ENCODE measurements around the gene LSM4. TPM values are rescaled to one million over a fixed set of nuclear protein-coding genes. Genes with fewer than 3 reads are reported as not detected.

LSM4 gene
- total and polyA plus RNA-seq, 2 of the 13 experiments (the other 11 are each of a cell fraction or from before 2014, with no cell fraction given), result 65.8 to 166 TPM

DNA sequence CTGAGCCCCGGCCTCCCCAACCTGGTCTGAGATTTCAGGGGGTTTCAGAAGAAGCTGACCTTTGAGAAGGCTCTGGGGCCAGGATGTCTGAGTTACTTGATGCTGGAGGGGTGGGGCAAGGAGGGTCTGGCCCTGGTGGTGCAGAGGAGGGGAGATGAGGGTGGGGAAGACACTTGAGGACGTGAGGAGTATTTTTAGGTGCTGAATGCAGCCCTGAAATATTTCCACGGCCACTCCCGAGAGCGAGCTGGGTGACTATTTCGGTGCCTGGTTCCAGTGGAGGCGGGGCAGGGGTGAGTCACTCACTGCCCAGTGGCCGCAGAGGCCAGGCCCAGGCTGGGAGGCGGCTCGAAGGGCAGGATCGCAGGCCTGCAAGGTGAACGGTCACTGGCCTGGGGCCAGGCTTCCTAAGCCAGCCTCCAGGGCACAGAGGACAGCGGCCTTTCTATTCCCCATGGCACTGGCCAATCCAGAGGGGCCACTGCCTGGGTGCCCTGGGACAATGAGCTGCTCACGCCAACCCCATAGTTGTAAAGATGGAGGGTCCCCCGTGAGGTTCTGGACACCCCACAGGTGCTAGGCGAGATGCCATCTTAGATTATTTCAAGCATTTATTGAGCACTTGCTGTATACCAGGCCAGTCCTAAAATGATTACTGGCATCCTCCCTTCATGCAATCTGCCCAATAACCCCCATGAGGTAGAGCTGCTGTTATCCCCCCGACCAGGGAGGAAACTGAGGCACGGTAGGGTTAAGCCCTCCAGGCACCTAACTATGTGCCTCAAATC lies 21.8 kb downstream of the LSM4 start (continued):
- TF ChIP-seq, protein P1, sequence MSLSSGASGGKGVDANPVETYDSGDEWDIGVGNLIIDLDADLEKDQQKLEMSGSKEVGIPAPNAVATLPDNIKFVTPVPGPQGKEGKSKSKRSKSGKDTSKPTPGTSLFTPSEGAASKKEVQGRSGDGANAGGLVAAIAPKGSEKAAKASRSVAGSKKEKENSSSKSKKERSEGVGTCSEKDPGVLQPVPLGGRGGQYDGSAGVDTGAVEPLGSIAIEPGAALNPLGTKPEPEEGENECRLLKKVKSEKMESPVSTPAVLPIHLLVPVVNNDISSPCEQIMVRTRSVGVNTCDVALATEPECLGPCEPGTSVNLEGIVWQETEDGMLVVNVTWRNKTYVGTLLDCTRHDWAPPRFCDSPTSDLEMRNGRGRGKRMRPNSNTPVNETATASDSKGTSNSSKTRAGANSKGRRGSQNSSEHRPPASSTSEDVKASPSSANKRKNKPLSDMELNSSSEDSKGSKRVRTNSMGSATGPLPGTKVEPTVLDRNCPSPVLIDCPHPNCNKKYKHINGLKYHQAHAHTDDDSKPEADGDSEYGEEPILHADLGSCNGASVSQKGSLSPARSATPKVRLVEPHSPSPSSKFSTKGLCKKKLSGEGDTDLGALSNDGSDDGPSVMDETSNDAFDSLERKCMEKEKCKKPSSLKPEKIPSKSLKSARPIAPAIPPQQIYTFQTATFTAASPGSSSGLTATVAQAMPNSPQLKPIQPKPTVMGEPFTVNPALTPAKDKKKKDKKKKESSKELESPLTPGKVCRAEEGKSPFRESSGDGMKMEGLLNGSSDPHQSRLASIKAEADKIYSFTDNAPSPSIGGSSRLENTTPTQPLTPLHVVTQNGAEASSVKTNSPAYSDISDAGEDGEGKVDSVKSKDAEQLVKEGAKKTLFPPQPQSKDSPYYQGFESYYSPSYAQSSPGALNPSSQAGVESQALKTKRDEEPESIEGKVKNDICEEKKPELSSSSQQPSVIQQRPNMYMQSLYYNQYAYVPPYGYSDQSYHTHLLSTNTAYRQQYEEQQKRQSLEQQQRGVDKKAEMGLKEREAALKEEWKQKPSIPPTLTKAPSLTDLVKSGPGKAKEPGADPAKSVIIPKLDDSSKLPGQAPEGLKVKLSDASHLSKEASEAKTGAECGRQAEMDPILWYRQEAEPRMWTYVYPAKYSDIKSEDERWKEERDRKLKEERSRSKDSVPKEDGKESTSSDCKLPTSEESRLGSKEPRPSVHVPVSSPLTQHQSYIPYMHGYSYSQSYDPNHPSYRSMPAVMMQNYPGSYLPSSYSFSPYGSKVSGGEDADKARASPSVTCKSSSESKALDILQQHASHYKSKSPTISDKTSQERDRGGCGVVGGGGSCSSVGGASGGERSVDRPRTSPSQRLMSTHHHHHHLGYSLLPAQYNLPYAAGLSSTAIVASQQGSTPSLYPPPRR (CRISPR knock-in tag; IDR thresholded peaks at IDR 0.05; ENCODE audit: borderline replicate concordance), result 0 out of 2 replicates have a peak, but pooled peaks have one; percentile 38
- TF ChIP-seq ASH2L (IDR thresholded peaks at IDR 0.05; ENCODE audit: insufficient read length, low read depth, low read length) (no peak), ZNF607 (CRISPR knock-in tag; IDR thresholded peaks at IDR 0.05; ENCODE audit: borderline replicate concordance) (no peak), JARID2 (CRISPR knock-in tag; IDR thresholded peaks at IDR 0.05; ENCODE audit: insufficient replicate concordance) (no peak), ZFP1 (CRISPR knock-in tag; IDR thresholded peaks at IDR 0.05) (0 out of 2 replicates have a peak, but pooled peaks have one; percentile 15), ZNF24 (IDR thresholded peaks at IDR 0.05) (no peak), ZNF782 (CRISPR knock-in tag; IDR thresholded peaks at IDR 0.05; ENCODE audit: borderline replicate concordance) (no peak), SRY (CRISPR knock-in tag; IDR thresholded peaks at IDR 0.05) (no peak), MED8 (CRISPR knock-in tag; IDR thresholded peaks at IDR 0.05; ENCODE audit: insufficient replicate concordance) (no peak), NR2F6 (IDR thresholded peaks at IDR 0.05) (no peak), NR2F6 (CRISPR knock-in tag; IDR thresholded peaks at IDR 0.05) (peak; percentile 47; the same call in 1 of the 2 replicates), MAFK (conservative IDR thresholded peaks at IDR 0.05 in 1 of 2, IDR thresholded peaks at IDR 0.05 in 1 of 2; ENCODE audit: low read length in 2 of 2) (no peak), RARA (CRISPR knock-in tag; IDR thresholded peaks at IDR 0.05) (peak; percentile 39), TRIM24 (CRISPR knock-in tag; IDR thresholded peaks at IDR 0.05) (no peak)
- TF ChIP-seq, protein P2, sequence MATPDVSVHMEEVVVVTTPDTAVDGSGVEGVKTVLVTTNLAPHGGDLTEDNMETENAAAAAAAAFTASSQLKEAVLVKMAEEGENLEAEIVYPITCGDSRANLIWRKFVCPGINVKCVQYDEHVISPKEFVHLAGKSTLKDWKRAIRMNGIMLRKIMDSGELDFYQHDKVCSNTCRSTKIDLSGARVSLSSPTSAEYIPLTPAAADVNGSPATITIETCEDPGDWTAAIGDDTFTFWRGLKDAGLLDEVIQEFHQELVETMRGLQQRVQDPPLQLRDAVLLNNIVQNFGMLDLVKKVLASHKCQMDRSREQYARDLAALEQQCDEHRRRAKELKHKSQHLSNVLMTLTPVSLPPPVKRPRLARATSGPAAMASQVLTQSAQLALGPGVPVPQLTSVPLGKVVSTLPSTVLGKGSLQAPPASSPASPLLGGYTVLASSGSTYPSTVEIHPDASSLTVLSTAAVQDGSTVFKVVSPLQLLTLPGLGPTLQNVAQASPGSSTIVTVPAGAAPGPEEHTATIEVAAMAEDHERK (CRISPR knock-in tag; IDR thresholded peaks at IDR 0.05; ENCODE audit: low read depth), result no peak
- TF ChIP-seq, protein P3, sequence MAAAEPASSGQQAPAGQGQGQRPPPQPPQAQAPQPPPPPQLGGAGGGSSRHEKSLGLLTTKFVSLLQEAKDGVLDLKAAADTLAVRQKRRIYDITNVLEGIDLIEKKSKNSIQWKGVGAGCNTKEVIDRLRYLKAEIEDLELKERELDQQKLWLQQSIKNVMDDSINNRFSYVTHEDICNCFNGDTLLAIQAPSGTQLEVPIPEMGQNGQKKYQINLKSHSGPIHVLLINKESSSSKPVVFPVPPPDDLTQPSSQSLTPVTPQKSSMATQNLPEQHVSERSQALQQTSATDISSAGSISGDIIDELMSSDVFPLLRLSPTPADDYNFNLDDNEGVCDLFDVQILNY (CRISPR knock-in tag; conservative IDR thresholded peaks at IDR 0.05), result no peak
- TF ChIP-seq, protein P4, sequence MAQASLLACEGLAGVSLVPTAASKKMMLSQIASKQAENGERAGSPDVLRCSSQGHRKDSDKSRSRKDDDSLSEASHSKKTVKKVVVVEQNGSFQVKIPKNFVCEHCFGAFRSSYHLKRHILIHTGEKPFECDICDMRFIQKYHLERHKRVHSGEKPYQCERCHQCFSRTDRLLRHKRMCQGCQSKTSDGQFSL (CRISPR knock-in tag; IDR thresholded peaks at IDR 0.05), result no peak
